Testis (tissue), 3 donors: Measurements from ENCODE around the gene ADAP1. TPM values are rescaled to one million over a fixed set of nuclear protein-coding genes. Genes with fewer than 3 reads are reported as not detected.

ENCODE experiments used
- DNase-seq: peaks from one replicate; pipeline ENCODE4 v3.0.0-alpha.2; 2019
- H3K27ac ChIP-seq, 2 donors: fragments of 200-600 bp; sonication (generic); one replicate each; pipeline ENCODE4 v1.5.1; 2019
- H3K27me3 ChIP-seq: fragments of 200-600 bp; sonication (generic); one replicate; pipeline ENCODE4 v1.5.1; 2019
- H3K36me3 ChIP-seq: fragments of 200-600 bp; sonication (generic); one replicate; pipeline ENCODE4 v1.5.1; 2017; ENCODE audit warnings: low read depth; ENCODE audit errors: missing control alignments
- H3K4me1 ChIP-seq: fragments of 200-600 bp; sonication (generic); one replicate; pipeline ENCODE4 v1.5.1; 2019
- H3K4me3 ChIP-seq, 2 donors: fragments of 200-600 bp; sonication (generic); one replicate each; pipeline ENCODE4 v1.5.1; 2017 to 2019
- H3K9me3 ChIP-seq: fragments of 200-600 bp; sonication (generic); one replicate; pipeline ENCODE4 v1.5.1; 2017
- CTCF ChIP-seq, 3 experiments: fragments of 450-650 bp in 2 of 3; fragments of 200-600 bp in 1 of 3; sonication (generic) in 1 of 3; IDR thresholded peaks; one replicate each; pipeline ENCODE4 v1.5.1; 2016 to 2019; ENCODE audit warnings: antibody characterized with exemption in 3 of 3, mild to moderate bottlenecking in 2 of 3, moderate library complexity in 1 of 3
- POLR2A ChIP-seq: fragments of 450-650 bp; IDR thresholded peaks from one replicate; pipeline ENCODE4 v1.6.1; 2017; ENCODE audit warnings: antibody characterized with exemption, mild to moderate bottlenecking, moderate library complexity
- WGBS, 2 donors: methylation state at CpG; one replicate each; pipeline ENCODE4 v1.1.5; 2018; 5-methylcytosine and 5-hydroxymethylcytosine counted together
- intact Hi-C: fragments of 100-400 bp; cut with DNase I; formaldehyde crosslinking; loops from one replicate; pipeline ENCODE4 v1.15.1; 2023; ENCODE audit warnings: low total_unique reads
- polyA plus RNA-seq: library from polyadenylated mRNA; stranded (reverse); fragments of 350-450 nt; fragmentation: Illumina TruSeq; extraction: RNeasy Lipid Tissue Mini Kit (QIAGEN cat#74804); gene quantifications from one replicate; pipeline ENCODE4 v1.2.3, GENCODE V29; 2014; ENCODE audit warnings: low read depth, low replicate concordance; ENCODE audit not compliant: insufficient read depth
- total RNA-seq, 2 donors: library from RNA; depleted of rRNA; stranded (reverse); fragments of >200 nt; gene quantifications; one replicate each; pipeline ENCODE4 v1.2.3, GENCODE V29; 2016

The ADAP1 gene
- total and polyA plus RNA-seq, 3 donors from 2014 or later, result 2.4 to 10.9 (median 6.1) TPM

- 88 to 92% methylated on average over 16 of the region's 16 CpGs for WGBS, 2 donors
These were observed 91.4 kb downstream of the ADAP1 start for GRCh38 chr7:863106-863505.

DNA sequence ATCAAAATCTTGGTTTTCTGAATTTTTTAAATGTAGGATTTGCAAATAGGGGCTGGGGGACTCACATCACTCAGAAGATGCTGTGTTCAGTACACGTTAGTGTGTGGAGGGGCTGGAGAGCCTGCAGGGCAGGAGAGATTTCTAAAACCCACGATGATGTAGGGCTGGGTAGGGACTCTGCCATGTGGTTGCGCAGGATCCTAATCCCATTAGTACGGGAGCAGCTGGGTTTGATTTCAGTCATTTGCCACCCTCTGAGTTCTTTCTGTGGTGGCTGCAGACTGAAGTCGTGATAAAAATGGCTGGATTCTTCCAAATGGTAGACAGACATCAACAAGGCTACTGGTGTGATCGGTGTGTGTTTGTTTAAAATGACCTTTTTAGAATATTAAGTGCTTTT is 92.3 kb downstream of the ADAP1 start:
- no peak overlapping the region for H3K4me3 ChIP-seq
- H3K9me3 ChIP-seq, result no peaks in the 10 kb centered on the region
- no peaks in the 10 kb centered on the region for H3K27me3 ChIP-seq
- no peaks in the 10 kb centered on the region for H3K4me1 ChIP-seq
- no peak overlapping the region for H3K27ac ChIP-seq
- DNase-seq, result no peak
- no peak for TF ChIP-seq POLR2A
- no peak for TF ChIP-seq CTCF (IDR thresholded peaks at IDR 0.05)
- no peaks in the 10 kb centered on the region for H3K36me3 ChIP-seq
- 94 to 96% methylated on average over 6 of the region's 6 CpGs for WGBS, 2 donors
- intact Hi-C loops, result no loop called here

More at GRCh38 chr7:863106-863505, 91.4 kb downstream of the ADAP1 start:
- intact Hi-C loops, result no loop called here
- Histone ChIP-seq H3K27ac (no peak overlapping the region), H3K36me3 (no peaks in the 10 kb centered on the region), H3K4me1 (no peaks in the 10 kb centered on the region), H3K27me3 (no peaks in the 10 kb centered on the region), H3K9me3 (no peaks in the 10 kb centered on the region), H3K4me3 (no peak overlapping the region)
- no peak for TF ChIP-seq POLR2A
- no peak for TF ChIP-seq CTCF (IDR thresholded peaks at IDR 0.05)
- no peak for DNase-seq

DNA sequence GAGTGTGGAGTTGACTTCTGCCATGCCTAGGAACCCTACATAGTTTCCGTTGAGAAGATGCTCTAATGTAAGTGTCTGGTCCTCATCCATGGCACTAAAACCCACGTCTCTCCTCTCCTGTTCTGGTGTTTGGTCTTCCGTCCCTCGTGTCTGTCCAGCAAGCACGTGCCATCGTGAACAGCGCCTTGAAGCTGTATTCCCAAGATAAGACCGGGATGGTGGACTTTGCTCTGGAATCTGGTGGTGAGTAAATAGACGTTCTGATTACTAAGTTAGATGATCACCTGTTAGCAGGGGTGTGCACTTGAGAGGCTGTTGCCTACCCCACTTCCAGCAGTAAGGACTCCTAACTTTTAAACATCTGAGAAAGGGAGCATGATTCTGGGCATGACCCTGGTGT is 93.3 kb downstream of the ADAP1 start:
- no peak overlapping the region for H3K4me3 ChIP-seq
- intact Hi-C loops, result no loop called here
- no peaks in the 10 kb centered on the region for H3K9me3 ChIP-seq
- no peaks in the 10 kb centered on the region for H3K36me3 ChIP-seq
- WGBS, 2 donors, result 91 to 93% methylated on average over 9 of the region's 9 CpGs
- no peaks in the 10 kb centered on the region for H3K27me3 ChIP-seq
- TF ChIP-seq CTCF (IDR thresholded peaks at IDR 0.05) (no peak), POLR2A (no peak)
- no peaks in the 10 kb centered on the region for H3K4me1 ChIP-seq
- H3K27ac ChIP-seq, result no peak overlapping the region
- DNase-seq, result no peak

- H3K36me3 ChIP-seq, result no peaks in the 10 kb centered on the region
- no peaks in the 10 kb centered on the region for H3K27me3 ChIP-seq
- DNase-seq, result no peak
- TF ChIP-seq POLR2A (no peak), CTCF (IDR thresholded peaks at IDR 0.05) (no peak)
- H3K4me3 ChIP-seq, result no peak overlapping the region
- H3K9me3 ChIP-seq, result no peaks in the 10 kb centered on the region
- no peaks in the 10 kb centered on the region for H3K4me1 ChIP-seq
- intact Hi-C loops, result no loop called here
- no peak overlapping the region for H3K27ac ChIP-seq
- WGBS, 2 donors, result 95 to 97% methylated on average over 12 to 21 of the region's 21 CpGs
These were observed 94.3 kb downstream of the ADAP1 start for GRCh38 chr7:860149-860548.

DNA sequence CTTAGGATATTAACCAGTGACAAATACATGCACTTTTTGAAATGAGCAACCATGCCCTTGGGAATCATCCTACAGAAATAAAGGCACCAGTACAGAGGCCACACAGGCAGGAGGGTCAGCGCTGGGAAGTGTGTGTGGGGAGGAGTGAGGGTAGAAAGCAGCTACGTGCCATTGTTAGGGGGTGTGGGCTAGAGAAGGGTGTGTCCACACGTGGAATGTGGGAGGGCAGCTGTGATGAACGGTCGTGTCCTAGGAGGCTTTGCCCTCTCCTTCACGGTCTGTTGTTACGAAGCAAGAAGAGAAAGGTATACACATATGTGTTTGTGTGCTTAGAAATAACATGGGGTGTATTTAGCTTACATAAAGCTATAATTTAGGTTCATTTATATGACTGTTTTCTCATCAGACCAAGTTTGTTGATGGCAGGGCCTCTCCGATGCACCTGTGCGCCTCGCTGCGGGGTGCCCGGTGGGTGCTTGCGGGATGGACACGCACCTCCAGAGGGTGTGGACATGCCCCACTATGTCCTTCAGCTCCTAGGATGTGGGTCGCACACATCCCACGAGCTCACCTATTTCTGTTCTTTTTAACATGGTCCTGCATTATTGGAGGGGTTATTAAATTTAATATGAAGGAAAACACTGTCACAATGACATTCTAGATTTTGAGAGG is 95.0 kb downstream of the ADAP1 start:
- 75 to 88% methylated on average over 16 of the region's 16 CpGs for WGBS, 2 donors
- Histone ChIP-seq H3K36me3 (no peaks in the 10 kb centered on the region), H3K9me3 (no peaks in the 10 kb centered on the region), H3K27me3 (no peaks in the 10 kb centered on the region), H3K27ac (no peak overlapping the region), H3K4me1 (no peaks in the 10 kb centered on the region), H3K4me3 (no peak overlapping the region)
- DNase-seq, result no peak
- TF ChIP-seq POLR2A (no peak), CTCF (IDR thresholded peaks at IDR 0.05) (no peak)
- intact Hi-C loops, result no loop called here
